Calu3 (cell line): ENCODE results near the gene JHY. TPM values are rescaled to one million over a fixed set of nuclear protein-coding genes. Genes with fewer than 3 reads are reported as not detected.

Experiments
- BruUV-seq: library from RNA; stranded (reverse); fragments of 400-500 nt; replicated peaks from 2 replicates; lab custom pipeline; 2021; lab: Mats Ljungman, UMichigan
- CTCF ChIA-PET: fragments of 300-600 bp; sonication (Branson Sonifier 250); formaldehyde crosslinking; loops from one replicate; lab custom pipeline; 2022; ENCODE audit warnings: antibody characterized with exemption; lab: Charles Lee
- DNase-seq: peaks from one replicate; pipeline ENCODE4 v3.0.0; 2022
- H3K27ac Mint-ChIP-seq: one replicate; pipeline ENCODE4 v1.8.0; 2022; ENCODE audit warnings: mixed read lengths; ENCODE audit not compliant: unreplicated experiment
- H3K27me3 Mint-ChIP-seq: one replicate; pipeline ENCODE4 v1.8.0; 2022; ENCODE audit warnings: mixed read lengths; ENCODE audit not compliant: unreplicated experiment
- H3K36me3 Mint-ChIP-seq: one replicate; pipeline ENCODE4 v1.8.0; 2022; ENCODE audit warnings: mild to moderate bottlenecking, moderate library complexity, mixed read lengths; ENCODE audit not compliant: insufficient read depth, unreplicated experiment
- H3K4me1 Mint-ChIP-seq: one replicate; pipeline ENCODE4 v1.8.0; 2022; ENCODE audit warnings: mild to moderate bottlenecking, low read depth, mixed read lengths; ENCODE audit not compliant: unreplicated experiment
- H3K4me3 Mint-ChIP-seq: one replicate; pipeline ENCODE4 v1.8.0; 2022; ENCODE audit warnings: mild to moderate bottlenecking, low read depth, moderate library complexity, mixed read lengths; ENCODE audit not compliant: unreplicated experiment
- H3K9me3 Mint-ChIP-seq: one replicate; pipeline ENCODE4 v1.8.0; 2022; ENCODE audit warnings: low read depth, mixed read lengths; ENCODE audit not compliant: unreplicated experiment
- CTCF ChIP-seq: fragments of 200-600 bp; IDR thresholded peaks from one replicate; pipeline ENCODE4 v1.8.0; 2022; ENCODE audit warnings: antibody characterized with exemption; ENCODE audit not compliant: unreplicated experiment
- intact Hi-C: fragments of 100-400 bp; cut with micrococcal nuclease; formaldehyde crosslinking; loops from one replicate; pipeline ENCODE4 v1.10.0; 2022; ENCODE audit not compliant: unreplicated experiment
- total RNA-seq: library from RNA; stranded (reverse); gene quantifications from 2 replicates; pipeline ENCODE4 v1.2.3, GENCODE V29; 2022

Gene JHY
- total RNA-seq, 1 experiment from 2014 or later: 3.5 TPM

DNA sequence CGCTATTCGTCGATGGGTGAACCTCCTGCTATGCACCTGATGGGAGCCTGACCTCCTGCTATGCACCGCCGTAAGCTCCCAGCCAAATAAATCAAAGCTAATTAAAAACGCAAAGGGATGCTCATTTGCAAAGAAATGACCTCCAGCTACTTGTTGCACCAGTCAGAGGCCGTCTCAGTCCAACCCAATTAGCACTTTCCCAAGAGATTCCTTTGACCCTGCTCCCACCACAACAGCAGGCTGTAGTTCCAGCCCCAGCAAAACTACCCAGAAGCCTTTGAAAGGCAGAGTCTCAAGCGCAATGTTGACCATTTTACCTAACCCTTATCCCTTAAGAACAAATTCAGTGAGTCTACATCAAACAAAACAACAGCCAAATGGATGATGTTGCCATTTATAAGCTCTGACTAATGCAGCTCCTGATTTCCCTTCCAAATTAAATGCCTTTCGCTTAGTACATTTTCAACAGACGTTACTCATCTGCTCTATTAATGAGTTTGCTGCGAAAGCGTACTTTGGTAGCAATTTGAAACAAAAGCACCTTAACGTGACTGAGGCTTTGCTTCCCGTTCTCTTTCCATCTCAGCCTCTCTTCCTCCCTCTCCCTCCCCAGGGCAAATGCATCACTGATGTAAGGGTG is 116.3 kb downstream of the JHY start:
- no peaks in the 10 kb centered on the region for H3K4me1 Mint-ChIP-seq
- H3K27ac Mint-ChIP-seq: no peak overlapping the region
- H3K4me3 Mint-ChIP-seq: no peak overlapping the region
- H3K36me3 Mint-ChIP-seq: no peaks in the 10 kb centered on the region
- intact Hi-C loops: no loop called here
- no peak for TF ChIP-seq CTCF
- CTCF ChIA-PET: no interaction called here
- BruUV-seq: no TSS peak
- DNase-seq: no peak
- H3K27me3 Mint-ChIP-seq: peaks cover 48% of the 10 kb centered on the region
- no peaks in the 10 kb centered on the region for H3K9me3 Mint-ChIP-seq

GRCh38 chr11:123000721-123001120 is 118.2 kb downstream of the JHY start:
- CTCF ChIA-PET: interaction anchor here (0.7 kb wide), 1 partner anchor 171 kb away, joined by 4 read pairs; no protein-coding TSS in a partner anchor
- no peak for TF ChIP-seq CTCF
- H3K4me1 Mint-ChIP-seq: no peaks in the 10 kb centered on the region
- no peaks in the 10 kb centered on the region for H3K36me3 Mint-ChIP-seq
- no peaks in the 10 kb centered on the region for H3K9me3 Mint-ChIP-seq
- H3K27me3 Mint-ChIP-seq: peaks cover 30% of the 10 kb centered on the region
- no peak overlapping the region for H3K27ac Mint-ChIP-seq
- H3K4me3 Mint-ChIP-seq: no peak overlapping the region
- intact Hi-C loops: no loop called here
- DNase-seq: no peak
- BruUV-seq: no TSS peak

DNA sequence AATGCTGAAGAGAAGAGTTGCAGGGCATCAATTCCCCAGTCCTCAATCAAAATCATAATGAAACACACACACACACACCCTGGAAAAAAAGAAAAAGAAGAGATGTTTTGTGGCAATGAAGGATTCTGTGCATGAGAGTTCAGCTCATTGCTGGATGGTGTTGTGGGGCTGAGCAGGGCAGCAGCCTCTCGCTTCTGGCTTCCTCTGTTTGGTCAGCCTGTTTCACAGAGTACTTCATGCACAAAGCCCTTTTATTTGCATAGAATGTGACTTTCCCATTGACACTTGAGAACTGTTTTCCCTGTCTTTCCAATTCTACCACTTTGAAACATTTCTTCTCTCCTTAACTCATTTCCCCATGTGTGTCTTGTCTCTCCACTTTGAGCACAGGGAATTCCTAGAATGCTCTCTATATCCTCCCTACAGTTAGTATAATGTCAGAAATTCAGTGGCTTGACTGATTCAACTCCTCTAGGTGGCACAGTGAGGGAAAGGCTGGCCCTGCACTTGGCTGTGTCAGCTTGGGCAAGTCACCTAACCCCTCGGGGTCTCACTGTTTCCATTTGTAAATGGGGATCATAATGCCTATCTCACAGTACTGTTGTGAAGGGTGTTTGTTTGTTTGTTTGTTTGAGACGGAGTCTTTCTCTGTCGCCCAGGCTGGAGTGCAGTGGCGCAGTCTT is 124.4 kb downstream of the JHY start:
- Mint-ChIP-seq H3K4me3 (no peak overlapping the region), H3K4me1 (no peaks in the 10 kb centered on the region), H3K36me3 (no peaks in the 10 kb centered on the region), H3K27me3 (peaks cover 8% of the 10 kb centered on the region), H3K9me3 (no peaks in the 10 kb centered on the region), H3K27ac (no peak overlapping the region)
- intact Hi-C loops: no loop called here
- DNase-seq: no peak
- TF ChIP-seq CTCF: no peak
- no TSS peak for BruUV-seq
- CTCF ChIA-PET: no interaction called here

Other genes starting within 250 kb of the JHY start
- gene UBASH3B, start 227.0 kb upstream of the JHY start, total RNA-seq: 46.0 and 74.9 TPM in 2 replicates
- gene CRTAM, start 44.3 kb upstream of the JHY start, total RNA-seq: not detected in 2 replicates
- not detected in 2 replicates for gene BSX, start 99.1 kb downstream of the JHY start, total RNA-seq
- gene HSPA8, start 179.4 kb downstream of the JHY start, total RNA-seq: 1,511 and 1,624 TPM in 2 replicates